HG02943 (cell line): Measurements from ENCODE around the gene PHF21A.

Experiments used
- ATAC-seq: cut with Tn5 transposase; IDR thresholded peaks from one replicate; pipeline ENCODE4 v1.9.1; 2021; ENCODE audit warnings: mild to moderate bottlenecking, low read depth, moderate library complexity; ENCODE audit not compliant: unreplicated experiment

PHF21A gene

GRCh38 chr11:45926536-45927331 lies 194.5 kb downstream of the PHF21A start:
- no peak for ATAC-seq

DNA sequence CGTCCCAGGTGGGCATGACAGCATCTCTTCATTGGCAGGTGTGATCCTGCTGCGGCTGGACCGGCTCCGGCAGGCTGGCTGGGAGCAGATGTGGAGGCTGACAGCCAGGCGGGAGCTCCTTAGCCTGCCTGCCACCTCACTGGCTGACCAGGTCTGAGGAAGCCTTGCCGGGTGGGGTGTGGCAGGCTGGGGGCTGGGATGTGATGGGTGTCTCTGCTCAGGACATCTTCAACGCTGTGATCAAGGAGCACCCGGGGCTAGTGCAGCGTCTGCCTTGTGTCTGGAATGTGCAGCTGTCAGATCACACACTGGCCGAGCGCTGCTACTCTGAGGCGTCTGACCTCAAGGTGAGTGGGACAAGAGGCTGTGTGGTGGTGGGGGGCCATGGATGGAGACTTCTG lies 195.3 kb downstream of the PHF21A start:
- ATAC-seq, result no peak

DNA sequence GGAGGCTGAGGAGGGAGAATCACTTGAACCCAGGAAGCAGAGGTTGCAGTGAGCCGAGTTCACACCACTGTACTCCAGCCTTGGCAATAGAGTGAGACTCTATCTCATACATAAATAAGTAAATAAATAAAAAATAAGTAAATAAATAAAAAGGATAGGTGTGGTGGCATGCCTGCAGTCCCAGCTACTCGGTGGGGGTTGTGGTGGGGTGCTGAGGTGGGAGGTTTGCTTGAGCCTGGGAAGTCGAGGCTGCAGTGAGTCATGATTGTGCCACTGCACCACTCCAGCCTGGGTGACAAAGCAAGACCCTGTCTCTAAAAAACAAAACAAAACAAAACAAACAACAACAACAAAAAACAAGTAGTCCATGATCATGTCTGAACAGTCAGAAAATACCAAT lies 195.7 kb downstream of the PHF21A start:
- ATAC-seq, result no peak

- ATAC-seq, result no peak
These were observed 196.3 kb downstream of the PHF21A start for GRCh38 chr11:45924927-45925326.

GRCh38 chr11:45924036-45924915 lies 197.0 kb downstream of the PHF21A start:
- ATAC-seq, result no peak

GRCh38 chr11:45922425-45923082 lies 198.7 kb downstream of the PHF21A start, which contains the start of gene LARGE2:
TSS of gene LARGE2 (plus strand) at chr11:45922656. CDS start at chr11:45922883, 227 bp downstream.
- ATAC-seq, result no peak

DNA sequence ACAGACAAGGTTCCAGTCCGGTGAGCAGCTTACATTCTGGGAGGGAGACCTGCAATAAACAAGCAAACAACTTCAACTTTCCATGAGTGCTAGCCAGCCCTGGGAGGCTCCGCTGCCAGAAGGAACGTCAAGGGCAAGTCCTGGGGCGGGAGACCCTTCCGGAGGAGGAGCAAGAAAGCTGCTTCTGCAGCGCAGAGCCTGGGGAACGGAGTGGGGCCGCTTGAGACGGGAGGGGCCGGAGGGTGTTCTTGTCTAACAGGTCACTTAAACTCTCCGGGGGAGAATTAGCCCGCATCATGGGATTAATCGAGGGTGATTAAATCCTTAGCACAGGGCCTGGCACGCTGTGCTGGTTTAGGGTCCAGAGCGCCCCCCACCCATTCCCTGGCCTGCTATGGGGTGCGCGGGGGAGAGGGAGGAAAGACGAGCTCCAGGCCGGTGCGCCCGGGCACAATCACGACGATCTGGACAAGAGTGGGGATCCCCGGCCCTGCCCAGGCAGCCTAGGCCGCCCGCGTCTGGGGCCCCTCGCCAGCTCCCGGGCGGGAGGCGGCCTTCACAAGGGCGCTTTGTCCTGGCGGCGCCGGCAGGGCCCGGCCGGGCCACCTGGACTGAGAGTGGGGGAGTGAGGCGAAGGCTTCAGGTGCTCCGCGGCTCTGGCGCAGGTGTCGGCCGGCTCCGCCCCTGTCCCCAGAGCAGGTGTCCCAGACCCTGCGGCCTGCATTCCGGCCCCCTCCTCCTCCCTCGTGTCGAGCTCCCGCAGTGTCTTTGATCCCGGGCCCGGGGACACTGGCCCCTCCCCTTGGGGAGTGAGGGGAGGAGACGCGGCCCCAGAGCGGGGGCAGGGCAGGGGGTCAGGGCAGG lies 199.5 kb downstream of the PHF21A start:
- no peak for ATAC-seq

DNA sequence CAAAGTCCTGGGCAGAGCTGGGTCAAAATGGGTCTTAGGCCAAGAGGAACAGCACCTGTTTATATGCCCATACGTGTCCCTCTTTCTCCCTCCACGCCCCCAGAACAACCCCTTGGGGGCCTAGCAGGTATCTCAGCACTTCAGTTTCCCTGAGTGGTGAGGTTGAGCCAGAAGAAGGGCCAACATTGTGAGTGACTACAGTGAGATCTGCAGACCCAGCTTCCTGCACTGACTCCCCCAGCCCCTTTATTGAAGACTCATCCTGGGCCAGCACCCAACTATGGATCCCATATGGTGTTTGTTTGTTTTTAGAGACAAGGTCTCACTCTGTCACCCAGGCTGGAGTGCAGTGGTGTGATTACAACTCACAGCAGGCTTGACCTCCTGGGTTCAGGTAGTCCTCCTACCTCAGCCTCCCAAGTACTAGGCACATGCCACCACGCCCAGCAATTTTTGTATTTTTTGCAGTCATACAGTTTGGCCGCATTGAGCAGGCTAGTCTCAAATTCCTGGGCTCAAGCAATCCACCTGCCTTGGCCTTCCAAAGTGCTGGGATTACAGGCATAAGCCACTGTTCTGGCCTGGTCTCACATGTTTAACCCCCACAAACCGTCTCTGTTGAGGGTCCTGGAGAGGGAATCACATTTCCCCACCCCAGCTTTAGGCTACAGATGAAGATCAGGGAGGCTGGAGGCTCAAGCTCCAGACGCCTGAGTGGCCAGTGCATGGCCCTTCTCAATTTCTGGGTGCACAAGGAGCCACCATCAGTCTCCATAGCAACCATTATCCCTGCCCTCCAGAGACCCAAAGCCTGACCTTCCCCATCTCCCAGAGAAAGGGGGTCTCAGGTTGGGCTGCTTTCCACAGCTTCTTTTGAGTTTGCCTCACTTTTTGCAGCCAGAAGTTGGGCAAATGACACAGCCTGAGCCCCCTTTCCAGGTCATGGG lies 200.4 kb downstream of the PHF21A start:
- no peak for ATAC-seq

DNA sequence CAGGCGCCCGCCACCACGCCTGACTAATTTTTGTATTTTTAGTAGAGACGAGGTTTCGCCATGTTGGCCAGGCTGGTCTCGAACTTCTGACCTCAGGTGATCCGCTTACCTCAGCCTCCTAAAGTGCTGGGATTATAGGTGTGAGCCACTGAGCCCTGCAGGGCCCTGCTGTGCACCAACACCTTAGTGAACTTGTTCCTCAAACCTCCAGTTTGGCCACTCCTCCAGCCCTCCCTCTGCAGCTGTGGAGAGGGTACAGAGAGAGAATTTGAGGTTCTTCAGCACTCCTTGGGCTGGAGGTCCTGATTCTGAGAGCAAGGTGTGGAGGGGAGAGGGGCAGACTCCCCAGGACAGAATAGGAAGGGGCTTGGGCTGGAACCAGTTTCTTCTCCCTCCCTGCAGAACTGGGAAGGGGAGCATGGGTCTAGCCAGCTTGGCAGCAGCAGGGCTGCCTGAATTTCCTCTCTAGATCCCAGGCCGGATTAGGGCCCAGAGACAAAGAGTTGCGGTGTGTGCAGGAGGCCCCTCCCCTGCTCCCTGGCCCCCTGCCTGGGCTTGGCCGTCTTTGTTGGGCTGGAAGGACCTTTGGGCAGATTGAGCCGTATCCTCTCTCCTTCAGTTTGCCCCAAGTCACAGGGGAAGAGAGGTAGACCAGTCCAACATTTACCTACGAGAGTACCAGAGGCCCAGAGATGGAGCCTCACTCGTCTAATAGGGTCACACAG lies 201.3 kb downstream of the PHF21A start:
- no peak for ATAC-seq

DNA sequence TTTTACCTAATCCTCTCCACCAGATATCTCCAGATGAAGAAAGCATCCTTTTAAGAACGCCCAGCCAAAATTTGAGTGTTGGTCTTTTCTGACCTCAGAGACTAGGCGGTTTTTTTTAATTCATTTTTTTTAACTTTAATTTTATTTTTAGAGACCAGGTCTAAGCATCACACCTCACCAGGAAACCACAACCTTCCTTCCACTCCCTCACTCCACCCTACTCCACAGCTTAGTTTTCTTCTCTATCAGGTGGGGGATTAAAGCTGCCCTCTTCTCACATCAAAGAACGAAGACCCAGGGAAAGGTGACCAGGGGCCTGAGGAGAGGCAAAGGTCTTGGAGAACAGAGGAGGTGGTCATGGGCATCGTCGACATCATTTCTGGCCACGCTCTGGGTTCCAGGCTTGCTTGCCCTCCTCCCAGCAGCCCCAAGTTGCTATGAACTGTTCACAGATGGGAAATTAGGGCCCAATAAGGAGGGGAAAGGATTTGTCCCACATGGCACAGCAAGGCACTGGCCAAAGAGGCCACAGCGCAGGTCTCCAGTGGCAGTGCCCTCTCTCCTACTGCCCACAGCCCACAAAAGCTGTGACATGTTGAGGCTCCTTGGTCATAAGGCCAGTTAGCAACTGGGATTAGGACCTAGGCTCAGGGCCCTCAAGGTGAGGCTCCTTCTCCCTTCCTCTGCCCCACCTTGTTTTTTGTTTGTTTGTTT lies 202.1 kb downstream of the PHF21A start:
- ATAC-seq, result no peak

GRCh38 chr11:45918331-45918941 lies 202.8 kb downstream of the PHF21A start:
- peak; percentile 49 for ATAC-seq

DNA sequence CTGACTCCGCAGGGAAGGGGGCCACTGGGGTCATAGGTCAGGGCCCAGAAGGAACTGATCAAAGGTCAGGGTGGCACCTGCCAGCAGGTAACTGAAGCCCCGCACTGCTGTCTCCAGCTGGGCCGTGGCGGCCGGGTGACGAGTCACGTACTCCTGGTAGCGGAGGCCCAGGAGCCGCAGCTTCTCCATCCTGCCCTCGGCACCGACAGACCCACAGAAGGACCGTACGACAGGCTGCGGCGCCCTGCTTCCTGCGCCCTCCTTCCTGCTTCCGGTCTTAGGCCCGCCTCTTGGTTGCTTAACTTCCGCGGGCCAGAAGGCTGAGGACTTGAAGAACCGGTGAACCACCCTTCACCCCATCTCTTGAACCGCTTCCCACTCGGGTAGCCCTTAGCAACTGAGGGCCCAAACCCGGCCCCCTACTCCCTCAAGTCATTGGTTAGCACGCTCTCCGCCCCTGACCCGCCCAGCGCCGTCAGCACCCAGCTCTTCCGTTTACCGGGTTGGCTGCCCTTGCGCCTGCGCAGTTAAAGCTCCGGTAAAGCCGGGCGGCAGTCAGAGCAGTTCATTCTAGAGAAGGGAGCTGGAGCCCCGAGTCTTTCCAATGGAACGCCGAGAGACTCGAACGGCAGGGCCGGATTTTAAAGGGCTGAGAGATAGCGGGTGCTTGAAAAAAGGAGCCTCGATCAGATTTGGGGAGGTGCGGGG lies 203.5 kb downstream of the PHF21A start, which contains the start of gene PEX16:
Gene PEX16 (minus strand): TSS at position 255 of the 708 bp plus-strand sequence. CDS start 66 bp downstream, at position 189.
- peak; percentile 80 for ATAC-seq

- no peak for ATAC-seq
These were observed 204.0 kb downstream of the PHF21A start for GRCh38 chr11:45917286-45917622.

- ATAC-seq, result no peak
These were observed 205.8 kb downstream of the PHF21A start for GRCh38 chr11:45915446-45915845.

DNA sequence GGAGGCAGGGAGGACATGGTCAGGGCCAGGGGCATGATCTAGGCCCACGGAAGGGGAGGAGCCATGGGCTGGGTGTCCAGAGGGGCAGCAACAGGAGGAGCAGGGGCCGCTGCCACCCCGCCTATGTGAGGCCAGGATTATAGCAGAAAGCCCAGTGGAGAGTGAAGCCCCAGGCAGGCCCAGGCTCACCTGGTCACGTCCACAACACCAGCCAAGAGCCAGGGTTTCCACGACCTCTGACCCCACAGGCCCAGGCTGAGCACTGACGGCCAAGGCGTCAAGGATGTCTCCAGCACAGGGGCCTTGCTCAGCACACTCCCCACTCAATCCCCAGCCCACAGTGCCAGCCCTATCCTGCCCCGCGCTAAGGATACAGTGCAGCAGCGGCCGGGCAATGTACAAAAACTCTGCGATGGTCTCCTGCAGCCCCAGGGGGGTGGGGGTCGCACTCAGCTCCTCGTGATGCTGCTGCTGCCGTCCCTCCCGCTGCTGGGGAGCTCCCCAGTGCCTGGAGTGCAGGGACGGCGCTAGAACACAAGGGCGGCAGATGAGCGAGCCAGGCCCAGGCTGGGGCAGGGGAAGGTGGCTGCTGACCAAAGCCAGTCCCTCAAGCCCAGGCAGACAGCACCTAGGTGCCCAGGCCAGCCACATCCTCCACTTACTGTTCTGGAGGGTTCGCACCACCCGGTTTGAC lies 207.2 kb downstream of the PHF21A start:
- ATAC-seq, result no peak

- no peak for ATAC-seq
These were observed 207.7 kb downstream of the PHF21A start for GRCh38 chr11:45913514-45913913.
